K562 (cell line): ENCODE data around the gene PHTF1. TPM values are rescaled to one million over a fixed set of nuclear protein-coding genes. Genes with fewer than 3 reads are reported as not detected.

Experiments used
- ATAC-seq: fragments of 200-7000 bp; cut with Tn5 transposase; 3 replicates; pipeline ENCODE4 v1.9.1; 2020; ENCODE audit warnings: moderate library complexity
- BruUV-seq: library from RNA; stranded (reverse); fragments of 400-500 nt; replicated peaks from 2 replicates; lab custom pipeline; 2021; lab: Mats Ljungman, UMichigan
- CTCF ChIA-PET: fragments of 300-600 bp; formaldehyde crosslinking; extraction: SDS; loops from one replicate; lab custom pipeline; 2021; ENCODE audit warnings: low intra/inter-chr PET ratio; lab: Yijun Ruan, JAX
- POLR2A ChIA-PET: fragments of 300-600, 350-650 bp; sonication (Branson Sonifier 250); formaldehyde crosslinking; extraction: SDS; loops from one replicate; lab custom pipeline; 2021; ENCODE audit warnings: antibody characterized with exemption, inconsistent platforms; lab: Yijun Ruan, JAX
- DNase-seq, 4 experiments: peaks; one replicate each; pipeline versions ENCODE4 v3.0.0 to v3.0.0-alpha.2; 2011 to 2018; ENCODE audit warnings: low spot score in 3 of 4, mixed read lengths in 3 of 4; ENCODE audit errors: extremely low read depth in 1 of 4
- FAIRE-seq: peaks from 2 replicates; lab custom pipeline; 2011; peaks lifted over from hg19 to GRCh38; lab: Jason Lieb, UNC
- H2AFZ ChIP-seq: 2 replicates; pipeline ENCODE4 v1.6.0; 2011; ENCODE audit warnings: low read depth, low read length, control low read depth, inconsistent platforms
- H3K27ac ChIP-seq: fragments of 200-600 bp; 3 replicates; pipeline ENCODE4 v1.8.0; 2011; ENCODE audit warnings: low read depth, mild to moderate bottlenecking, control low read depth, inconsistent platforms, low read length, moderate library complexity, mixed read lengths; ENCODE audit errors: extremely low read depth
- H3K27me3 ChIP-seq, 2 experiments: fragments of 300-600 bp in 1 of 2; 2 replicates in 1 of 2; 3 replicates in 1 of 2; pipeline versions ENCODE4 v1.6.0 to v1.8.0; 2011; ENCODE audit warnings: inconsistent platforms in 2 of 2, low read length in 2 of 2, mild to moderate bottlenecking in 1 of 2, mixed read lengths in 1 of 2, moderate library complexity in 1 of 2; ENCODE audit not compliant: control insufficient read depth in 2 of 2, insufficient read depth in 2 of 2
- H3K36me3 ChIP-seq: fragments of 300-600 bp; 3 replicates; pipeline ENCODE4 v1.8.0; 2011; ENCODE audit warnings: mild to moderate bottlenecking, low read length, inconsistent platforms; ENCODE audit not compliant: control insufficient read depth, insufficient read depth
- H3K4me1 ChIP-seq, 2 experiments: fragments of 200-600 bp in 1 of 2; replicated peaks in 1 of 2; 2 replicates in 1 of 2; 3 replicates in 1 of 2; pipeline versions ENCODE4 v1.5.1 to v1.8.0; 2011; ENCODE audit warnings: inconsistent platforms in 2 of 2, low read length in 2 of 2, mild to moderate bottlenecking in 1 of 2, mixed read lengths in 1 of 2, moderate library complexity in 1 of 2; ENCODE audit not compliant: control insufficient read depth in 2 of 2, insufficient read depth in 2 of 2
- H3K4me2 ChIP-seq: 2 replicates; pipeline ENCODE4 v1.6.1; 2011; ENCODE audit warnings: low read length, control low read depth, inconsistent platforms, mixed read lengths; ENCODE audit not compliant: insufficient read depth
- H3K4me3 ChIP-seq: fragments of 200-600 bp; sonication (generic), shearing (Covaris generic); 2 replicates; pipeline ENCODE4 v1.5.1; 2016; ENCODE audit warnings: control low read depth, inconsistent platforms
- H3K79me2 ChIP-seq: fragments of 200-600 bp; 3 replicates; pipeline ENCODE4 v1.8.0; 2011; ENCODE audit warnings: low read length, inconsistent platforms; ENCODE audit not compliant: control insufficient read depth, insufficient read depth
- H3K9ac ChIP-seq, 2 experiments: 2 replicates each; pipeline versions ENCODE4 v1.6.0 to v1.6.1; 2011; ENCODE audit warnings: low read depth in 2 of 2, low read length in 2 of 2, control low read depth in 1 of 2, inconsistent platforms in 1 of 2, mild to moderate bottlenecking in 1 of 2, mixed read lengths in 1 of 2; ENCODE audit not compliant: insufficient read depth in 1 of 2
- H3K9me1 ChIP-seq: one replicate; pipeline ENCODE4 v1.6.0; 2011; ENCODE audit warnings: inconsistent platforms, mild to moderate bottlenecking, low read length, moderate library complexity; ENCODE audit not compliant: control insufficient read depth, insufficient read depth
- H3K9me3 ChIP-seq: replicated peaks from 2 replicates; pipeline ENCODE4 v1.5.1; 2011; ENCODE audit warnings: low read depth, low read length, inconsistent platforms; ENCODE audit not compliant: control insufficient read depth, insufficient read depth
- H4K20me1 ChIP-seq: replicated peaks from 2 replicates; pipeline ENCODE4 v1.6.1; 2011; ENCODE audit warnings: low read length, inconsistent platforms, mixed read lengths; ENCODE audit not compliant: control insufficient read depth, insufficient read depth
- ADNP ChIP-seq: fragments of 200-800 bp; sonication (Bioruptor generic); IDR thresholded peaks from 2 replicates; pipeline ENCODE4 v1.6.1; 2016; ENCODE audit warnings: missing genetic modification characterization, missing compliant biosample characterization
- GABPB1 ChIP-seq: sonication (generic); formaldehyde crosslinking; IDR thresholded peaks from 2 replicates; pipeline ENCODE4 v1.8.0; 2022; ENCODE audit warnings: mild to moderate bottlenecking, missing genetic modification reagents
- HLTF ChIP-seq: fragments of 450-650 bp; IDR thresholded peaks from 2 replicates; pipeline ENCODE4 v1.6.1; 2016
- IFI16 ChIP-seq: fragments of 250-450 bp; sonication (Bioruptor Pico); IDR thresholded peaks from 2 replicates; pipeline ENCODE4 v2.1.2; 2022; ENCODE audit warnings: mild to moderate bottlenecking, inconsistent platforms
- IRF1 ChIP-seq: sonication (generic); formaldehyde crosslinking; IDR thresholded peaks from 2 replicates; pipeline ENCODE4 v1.8.0; 2022; ENCODE audit warnings: missing genetic modification reagents, mild to moderate bottlenecking, borderline replicate concordance
- MCM2 ChIP-seq: fragments of 450-650 bp; IDR thresholded peaks from 2 replicates; pipeline ENCODE4 v1.6.1; 2017; ENCODE audit warnings: low read depth, mild to moderate bottlenecking
- NCOA2 ChIP-seq, 2 experiments: fragments of 450-650 bp; IDR thresholded peaks; 2 replicates each; pipeline ENCODE4 v1.6.1; 2018; ENCODE audit warnings: mild to moderate bottlenecking in 2 of 2, moderate library complexity in 1 of 2; ENCODE audit not compliant: partially characterized antibody in 2 of 2
- OTX1 ChIP-seq: fragments of 450-650 bp; formaldehyde crosslinking; IDR thresholded peaks from 2 replicates; pipeline ENCODE4 v1.4.0; 2022; ENCODE audit warnings: mild to moderate bottlenecking
- RAD51 ChIP-seq: fragments of 450-650 bp; IDR thresholded peaks from 2 replicates; pipeline ENCODE4 v1.7.1; 2016; ENCODE audit warnings: low read depth, mild to moderate bottlenecking, borderline replicate concordance
- SETDB1 ChIP-seq: IDR thresholded peaks from one replicate; pipeline ENCODE4 v1.6.1; 2012; ENCODE audit warnings: low read length, control low read depth, inconsistent platforms
- SREBF2 ChIP-seq: sonication (generic); formaldehyde crosslinking; IDR thresholded peaks from 2 replicates; pipeline ENCODE4 v1.4.0; 2020; ENCODE audit warnings: mild to moderate bottlenecking, missing genetic modification reagents
- TFAM ChIP-seq: fragments of 250-450 bp; sonication (Bioruptor Pico); conservative IDR thresholded peaks from 2 replicates; pipeline ENCODE4 v1.5.0; 2021; ENCODE audit warnings: mild to moderate bottlenecking, moderate library complexity
- ZFP36 ChIP-seq: fragments of 150-350 bp; IDR thresholded peaks from 2 replicates; pipeline ENCODE4 v1.6.1; 2018; ENCODE audit warnings: low read length, low read depth; ENCODE audit not compliant: partially characterized antibody
- ZNF175 ChIP-seq: fragments of 200-800 bp; sonication (Bioruptor generic); IDR thresholded peaks from 2 replicates; pipeline ENCODE4 v1.6.1; 2016; ENCODE audit warnings: low read depth, mild to moderate bottlenecking, missing genetic modification characterization, missing compliant biosample characterization
- ZNF431 ChIP-seq: sonication (generic); formaldehyde crosslinking; IDR thresholded peaks from 2 replicates; pipeline ENCODE4 v1.8.0; 2022; ENCODE audit warnings: mild to moderate bottlenecking, missing genetic modification reagents
- ZNF586 ChIP-seq: fragments of 450-650 bp; formaldehyde crosslinking; conservative IDR thresholded peaks from 2 replicates; pipeline ENCODE4 v1.4.0; 2020; ENCODE audit warnings: mild to moderate bottlenecking, moderate library complexity
- ZNF589 ChIP-seq: fragments of 200-800 bp; sonication (Bioruptor generic); IDR thresholded peaks from 2 replicates; pipeline ENCODE4 v1.6.1; 2016; ENCODE audit warnings: low read depth, missing genetic modification characterization, missing compliant biosample characterization
- ZNF707 ChIP-seq: fragments of 250-450 bp; sonication (Bioruptor Pico); conservative IDR thresholded peaks from 2 replicates; pipeline ENCODE4 v1.8.0; 2022; ENCODE audit warnings: inconsistent platforms, mild to moderate bottlenecking, moderate library complexity
- WGBS: fragments of 100-300 bp; shearing (Covaris generic); methylation state at CpG from one replicate; pipeline ENCODE4 v1.1.6; 2016; ENCODE audit warnings: low coverage, mixed read lengths; ENCODE audit not compliant: insufficient coverage; ENCODE audit errors: missing lambda C conversion rate; 5-methylcytosine and 5-hydroxymethylcytosine counted together
- in situ Hi-C: fragments of 300-500 bp; cut with MboI; formaldehyde crosslinking; loops from 4 replicates; pipeline ENCODE4 v1.15.0; 2018; ENCODE audit warnings: inconsistent platforms, mixed read lengths
- intact Hi-C: fragments of 100-400 bp; cut with micrococcal nuclease; formaldehyde crosslinking; loops from 2 replicates; pipeline ENCODE4 v1.14.2; 2022
- polyA plus RNA-seq, 8 experiments: library from polyadenylated mRNA; depleted of rRNA in 4 of 8; stranded (reverse) in 5 of 8; unstranded in 3 of 8; fragments of >200 nt; fragmentation: Nextera tagmentation in 2 of 8; fragmentation: Illumina TruSeq in 1 of 8; extraction: Ambion mirVana in 2 of 8; extraction: Trizol in 1 of 8; gene quantifications; 2 replicates each; pipeline versions ENCODE4 v1.2.1 to v1.2.3, GENCODE V29; 2011 to 2014; ENCODE audit warnings: inconsistent platforms in 1 of 8, missing spikeins in 1 of 8
- total RNA-seq, 7 experiments: library from RNA; depleted of rRNA in 6 of 7; stranded (reverse); fragments of >200 nt in 6 of 7; fragmentation: Illumina TruSeq in 2 of 7; extraction: Trizol in 2 of 7; gene quantifications; 2 replicates each; pipeline versions ENCODE4 v1.2.1 to v1.2.3, GENCODE V29; 2011 to 2021; ENCODE audit warnings: low replicate concordance in 1 of 7
- TF ChIP-seq, protein P1 (sequence below): fragments of 250-450 bp; sonication (Bioruptor Pico); IDR thresholded peaks from 2 replicates; pipeline ENCODE4 v1.5.0; 2021
- TF ChIP-seq, protein P2 (sequence below): fragments of 250-450 bp; sonication (Bioruptor Pico); IDR thresholded peaks from 2 replicates; pipeline ENCODE4 v1.5.0; 2021; ENCODE audit warnings: mild to moderate bottlenecking, moderate library complexity

Gene PHTF1
- total and polyA plus RNA-seq, 9 of the 15 experiments (the other 6 are each of a cell fraction or from before 2014, with no cell fraction given): 8.4 to 36.2 (median 23.0) TPM

DNA sequence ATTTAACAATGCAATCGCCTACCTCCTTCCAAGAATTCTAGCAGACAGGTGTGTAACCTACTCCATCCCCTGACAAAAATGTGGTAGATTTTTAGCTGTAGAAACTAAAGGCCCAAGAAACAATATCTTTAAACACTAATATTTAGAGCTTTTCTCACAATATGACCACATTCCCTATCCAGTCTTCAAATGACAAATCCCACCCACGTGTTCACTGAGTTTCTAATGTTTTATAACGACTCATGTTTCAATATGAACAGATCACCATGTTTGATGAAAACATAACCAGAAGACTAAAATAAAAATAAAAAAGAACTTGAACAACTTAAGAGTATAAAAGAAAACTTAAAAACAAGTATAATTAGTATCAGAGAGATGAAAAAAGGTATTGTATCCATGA lies 28.4 kb upstream of the PHTF1 start:
- no peak overlapping the region for H2AFZ ChIP-seq
- CTCF ChIA-PET: no interaction called here
- peaks cover 27% of the 10 kb centered on the region for H3K36me3 ChIP-seq
- no peak for TF ChIP-seq OTX1 (CRISPR knock-in tag)
- TF ChIP-seq IRF1: no peak
- TF ChIP-seq, protein P1, sequence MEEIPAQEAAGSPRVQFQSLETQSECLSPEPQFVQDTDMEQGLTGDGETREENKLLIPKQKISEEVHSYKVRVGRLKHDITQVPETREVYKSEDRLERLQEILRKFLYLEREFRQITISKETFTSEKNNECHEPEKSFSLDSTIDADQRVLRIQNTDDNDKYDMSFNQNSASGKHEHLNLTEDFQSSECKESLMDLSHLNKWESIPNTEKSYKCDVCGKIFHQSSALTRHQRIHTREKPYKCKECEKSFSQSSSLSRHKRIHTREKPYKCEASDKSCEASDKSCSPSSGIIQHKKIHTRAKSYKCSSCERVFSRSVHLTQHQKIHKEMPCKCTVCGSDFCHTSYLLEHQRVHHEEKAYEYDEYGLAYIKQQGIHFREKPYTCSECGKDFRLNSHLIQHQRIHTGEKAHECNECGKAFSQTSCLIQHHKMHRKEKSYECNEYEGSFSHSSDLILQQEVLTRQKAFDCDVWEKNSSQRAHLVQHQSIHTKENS (CRISPR knock-in tag): no peak
- TF ChIP-seq ADNP: no peak
- no peak for TF ChIP-seq ZFP36
- TF ChIP-seq TFAM (CRISPR knock-in tag): no peak
- TF ChIP-seq ZNF175 (CRISPR knock-in tag): no peak
- TF ChIP-seq HLTF: no peak
- no peak for TF ChIP-seq SREBF2 (CRISPR knock-in tag)
- TF ChIP-seq ZNF431: no peak
- no peak for TF ChIP-seq MCM2
- no peak for TF ChIP-seq RAD51
- no peak for TF ChIP-seq NCOA2 (IDR thresholded peaks at IDR 0.05; ENCODE audit: partially characterized antibody in 2 of 2)
- no peak for TF ChIP-seq ZNF586 (CRISPR knock-in tag)
- no peak for TF ChIP-seq GABPB1 (CRISPR knock-in tag)
- TF ChIP-seq ZNF589 (CRISPR knock-in tag): no peak
- TF ChIP-seq, protein P2, sequence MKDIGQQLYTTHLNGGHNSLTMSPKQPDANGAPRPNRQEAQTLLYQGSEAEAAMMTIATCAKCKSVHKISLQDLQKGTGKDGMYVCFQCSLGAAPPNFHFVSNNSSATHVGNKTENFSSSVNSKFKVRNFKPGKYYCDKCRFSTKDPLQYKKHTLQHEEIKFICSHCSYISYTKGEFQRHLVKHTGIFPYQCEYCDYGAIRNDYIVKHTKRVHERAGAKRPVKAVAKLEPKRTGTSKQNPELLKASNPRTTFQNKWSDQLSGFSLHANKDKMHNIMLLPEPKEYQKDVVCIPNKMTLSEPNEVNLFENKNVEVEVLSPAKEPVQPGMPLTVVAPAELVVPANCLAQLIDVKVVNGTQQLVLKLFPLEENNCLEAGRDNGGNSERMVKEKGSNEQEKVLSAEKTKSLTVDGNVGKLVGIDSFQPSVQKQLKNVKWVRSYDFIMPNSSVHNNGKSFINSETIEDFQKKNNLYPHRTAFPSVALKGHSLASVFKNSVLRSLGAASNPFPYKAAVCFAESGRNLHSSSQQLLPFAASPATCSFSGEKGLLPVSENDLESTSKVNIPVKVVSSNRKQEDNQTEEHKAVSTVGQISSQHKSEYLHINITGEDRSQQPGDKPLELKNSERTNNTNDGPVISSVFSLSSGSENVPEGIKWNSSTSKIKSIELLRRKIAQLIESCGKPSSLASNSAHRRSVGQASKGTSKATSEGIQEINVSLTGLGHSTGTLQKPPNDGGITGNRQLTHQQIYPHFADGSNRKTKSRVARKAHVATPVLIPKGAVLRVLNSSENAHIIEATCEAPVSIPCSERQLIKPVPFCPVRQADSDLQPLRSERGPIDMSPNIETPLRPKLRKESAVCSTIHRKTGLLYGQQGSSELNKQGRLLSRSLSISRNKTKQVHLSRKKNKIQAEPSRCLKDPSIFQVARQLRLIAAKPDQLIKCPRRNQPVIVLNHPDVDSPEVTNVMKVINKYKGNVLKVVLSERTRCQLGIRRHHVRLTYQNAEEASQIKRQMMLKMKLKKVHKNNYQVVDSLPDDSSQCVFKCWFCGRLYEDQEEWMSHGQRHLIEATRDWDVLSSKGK (CRISPR knock-in tag): no peak
- TF ChIP-seq ZNF707 (CRISPR knock-in tag): no peak
- no peak for TF ChIP-seq SETDB1
- TF ChIP-seq IFI16 (CRISPR knock-in tag): no peak
- H3K79me2 ChIP-seq: peaks cover 95% of the 10 kb centered on the region
- WGBS: 79% methylated on average over 3 of the region's 3 CpGs
- intact Hi-C loops: no loop called here
- H4K20me1 ChIP-seq: peaks cover 11% of the 10 kb centered on the region; the same call in 1 of the 2 replicates
- H3K27me3 ChIP-seq: no peaks in the 10 kb centered on the region
- H3K4me1 ChIP-seq: peaks cover 0 to 28% of the 10 kb centered on the region in 2 experiments; a peak in 4 of 5 replicates
- in situ Hi-C loops: no loop called here
- POLR2A ChIA-PET: interaction anchor here (0.8 to 2.0 kb wide), 4 partner anchors 11 to 23 kb away, joined by 3 to 7 read pairs (median 3); no protein-coding TSS in a partner anchor
- H3K9me1 ChIP-seq: no peaks in the 10 kb centered on the region
- ATAC-seq (no peak), DNase-seq (no peak), FAIRE-seq (no peak)
- H3K4me2 ChIP-seq: no peak overlapping the region
- no peak overlapping the region for H3K9ac ChIP-seq
- no peaks in the 10 kb centered on the region for H3K9me3 ChIP-seq
- no peak overlapping the region for H3K4me3 ChIP-seq
- no peak overlapping the region for H3K27ac ChIP-seq
- no TSS peak for BruUV-seq
